IMR-90 (cell line): ENCODE results near the gene RYK. TPM values are rescaled to one million over a fixed set of nuclear protein-coding genes. Genes with fewer than 3 reads are reported as not detected.
"Not testable (repeated sequence)": the region's sequence is repeated elsewhere in the genome, so short reads cannot be mapped to it uniquely, and the experiment has no call there.

Source experiments
- ATAC-seq: fragments of 200-7000 bp; cut with Tn5 transposase; 2 replicates; pipeline ENCODE4 v1.9.1; 2020; ENCODE audit warnings: low read depth, mild to moderate bottlenecking, moderate library complexity
- BruUV-seq: library from RNA; stranded (reverse); fragments of 400-500 nt; replicated peaks from 2 replicates; lab custom pipeline; 2021; lab: Mats Ljungman, UMichigan
- CTCF ChIA-PET: fragments of 300-600 bp; formaldehyde crosslinking; extraction: SDS; loops from one replicate; lab custom pipeline; 2021; ENCODE audit warnings: antibody characterized with exemption; lab: Yijun Ruan, JAX
- POLR2A ChIA-PET: fragments of 300-600 bp; sonication (Branson Sonifier 250); formaldehyde crosslinking; loops from one replicate; lab custom pipeline; 2022; ENCODE audit warnings: antibody characterized with exemption; ENCODE audit not compliant: unreplicated experiment; lab: Charles Lee
- DNase-seq: peaks from one replicate; pipeline ENCODE4 v3.0.0; 2013
- H2AFZ ChIP-seq: replicated peaks from 2 replicates; pipeline ENCODE3; 2013; ENCODE audit warnings: low read length, mild to moderate bottlenecking; ENCODE audit not compliant: poor library complexity
- H2AK5ac ChIP-seq: 2 replicates; pipeline ENCODE4 v1.6.1; 2013; ENCODE audit warnings: low read depth, low read length, inconsistent platforms
- H2AK9ac ChIP-seq: replicated peaks from 2 replicates; pipeline ENCODE3; 2013; ENCODE audit warnings: mild to moderate bottlenecking, low read depth, low read length, moderate library complexity; ENCODE audit not compliant: poor library complexity
- H2BK120ac ChIP-seq: 2 replicates; pipeline ENCODE4 v1.6.1; 2013; ENCODE audit warnings: low read depth, low read length, inconsistent platforms
- H2BK15ac ChIP-seq: 3 replicates; pipeline ENCODE4 v1.6.1; 2013; ENCODE audit warnings: low read depth, low read length, inconsistent platforms
- H2BK20ac ChIP-seq: 2 replicates; pipeline ENCODE4 v1.6.1; 2013; ENCODE audit warnings: low read depth, mild to moderate bottlenecking, inconsistent platforms, low read length, moderate library complexity
- H2BK5ac ChIP-seq: 2 replicates; pipeline ENCODE4 v1.6.1; 2013; ENCODE audit warnings: mild to moderate bottlenecking, low read depth, low read length, inconsistent platforms; ENCODE audit not compliant: poor library complexity, severe bottlenecking
- H3K14ac ChIP-seq: replicated peaks from 2 replicates; pipeline ENCODE4 v1.6.1; 2013; ENCODE audit warnings: low read depth, low read length, inconsistent platforms
- H3K18ac ChIP-seq: 2 replicates; pipeline ENCODE4 v1.6.1; 2013; ENCODE audit warnings: low read depth, low read length, control low read depth
- H3K23ac ChIP-seq: 2 replicates; pipeline ENCODE4 v1.6.1; 2013; ENCODE audit warnings: low read depth, low read length, inconsistent platforms
- H3K27ac ChIP-seq: 2 replicates; pipeline ENCODE4 v1.5.1; 2013; ENCODE audit warnings: mild to moderate bottlenecking, control low read depth, low read length; ENCODE audit not compliant: insufficient read depth
- H3K27me3 ChIP-seq: 2 replicates; pipeline ENCODE4 v1.6.1; 2013; ENCODE audit warnings: low read length; ENCODE audit not compliant: control insufficient read depth, insufficient read depth
- H3K36me3 ChIP-seq: 2 replicates; pipeline ENCODE4 v1.6.1; 2013; ENCODE audit warnings: low read length, mixed read lengths; ENCODE audit not compliant: control insufficient read depth, insufficient read depth
- H3K4ac ChIP-seq: 2 replicates; pipeline ENCODE4 v1.6.1; 2013; ENCODE audit warnings: low read depth, low read length, inconsistent platforms
- H3K4me1 ChIP-seq: 2 replicates; pipeline ENCODE4 v1.6.1; 2013; ENCODE audit warnings: low read length, mixed read lengths; ENCODE audit not compliant: control insufficient read depth, insufficient read depth
- H3K4me2 ChIP-seq: 2 replicates; pipeline ENCODE4 v1.6.1; 2013; ENCODE audit warnings: low read depth, mild to moderate bottlenecking, control low read depth, low read length, moderate library complexity
- H3K4me3 ChIP-seq: 2 replicates; pipeline ENCODE4 v1.5.1; 2013; ENCODE audit warnings: low read depth, mild to moderate bottlenecking, control low read depth, low read length, moderate library complexity; ENCODE audit not compliant: insufficient read depth
- H3K56ac ChIP-seq: 2 replicates; pipeline ENCODE4 v1.6.1; 2013; ENCODE audit warnings: low read length, inconsistent platforms; ENCODE audit not compliant: insufficient read depth; ENCODE audit errors: extremely low read depth
- H3K79me1 ChIP-seq, 2 experiments: 2 replicates each; pipeline ENCODE4 v1.6.1; 2013; ENCODE audit warnings: low read length in 2 of 2, inconsistent platforms in 1 of 2, low read depth in 1 of 2
- H3K9ac ChIP-seq: 2 replicates; pipeline ENCODE4 v1.6.1; 2013; ENCODE audit warnings: low read depth, low read length, control low read depth
- H3K9me1 ChIP-seq: 2 replicates; pipeline ENCODE4 v1.6.1; 2013; ENCODE audit warnings: low read length, inconsistent platforms; ENCODE audit not compliant: insufficient read depth
- H3K9me3 ChIP-seq: 2 replicates; pipeline ENCODE4 v1.6.1; 2013; ENCODE audit warnings: low read length; ENCODE audit not compliant: control insufficient read depth, insufficient read depth
- H4K20me1 ChIP-seq: 2 replicates; pipeline ENCODE4 v1.6.1; 2013; ENCODE audit warnings: low read length, inconsistent platforms; ENCODE audit not compliant: insufficient read depth
- H4K5ac ChIP-seq: 2 replicates; pipeline ENCODE4 v1.6.1; 2013; ENCODE audit warnings: mild to moderate bottlenecking, low read depth, low read length, control low read depth
- H4K8ac ChIP-seq, 2 experiments: 2 replicates each; pipeline ENCODE4 v1.6.1; 2013; ENCODE audit warnings: low read depth in 2 of 2, low read length in 2 of 2, control low read depth in 1 of 2, inconsistent platforms in 1 of 2
- H4K91ac ChIP-seq: 2 replicates; pipeline ENCODE4 v1.6.1; 2013; ENCODE audit warnings: low read depth, low read length, inconsistent platforms; ENCODE audit not compliant: insufficient read depth
- CEBPB ChIP-seq: IDR thresholded peaks from 2 replicates; pipeline ENCODE4 v1.6.1; 2012; ENCODE audit warnings: low read depth, low read length, improper control_type of control experiment
- FOS ChIP-seq: fragments of 150-350 bp; IDR thresholded peaks from 2 replicates; pipeline ENCODE4 v1.6.1; 2016; ENCODE audit warnings: low read depth, low read length
- WGBS, 2 experiments: methylation state at CpG; one replicate each; pipeline versions ENCODE4 v1.1.5 to v1.1.7; 2013; ENCODE audit warnings: missing lambda C conversion rate in 2 of 2; ENCODE audit not compliant: insufficient read length in 1 of 2; ENCODE audit errors: extremely low coverage in 2 of 2; 5-methylcytosine and 5-hydroxymethylcytosine counted together
- dilution Hi-C: fragments of 300-500 bp; cut with HindIII; formaldehyde crosslinking; loops from one replicate; pipeline ENCODE4 v1.14.3; 2018; ENCODE audit warnings: low sequenced_read_pairs; ENCODE audit not compliant: unreplicated experiment
- in situ Hi-C: fragments of 300-500 bp; cut with MboI; formaldehyde crosslinking; loops from 3 replicates; pipeline ENCODE4 v1.14.3; 2019; ENCODE audit warnings: low sequenced_read_pairs, inconsistent platforms, mixed read lengths
- intact Hi-C: fragments of 100-400 bp; cut with micrococcal nuclease; formaldehyde crosslinking; loops from 2 replicates; pipeline ENCODE4 v1.10.0; 2022
- polyA plus RNA-seq, 3 experiments: library from polyadenylated mRNA; depleted of rRNA; stranded (reverse); fragments of >200 nt; gene quantifications; 2 replicates each; pipeline ENCODE4 v1.2.3, GENCODE V29; 2012; ENCODE audit warnings: low replicate concordance in 1 of 3
- total RNA-seq: library from RNA; depleted of rRNA; stranded (reverse); fragments of >200 nt; gene quantifications from 2 replicates; pipeline ENCODE4 v1.2.3, GENCODE V29; 2012

Gene RYK
- total and polyA plus RNA-seq, 2 of the 4 experiments (the other 2 are of a cell fraction), result 42.4 to 106 TPM

GRCh38 chr3:134276086-134276485 lies 25.4 kb upstream of the RYK start:
- no peak overlapping the region for H2BK120ac ChIP-seq
- no peak for TF ChIP-seq FOS
- no peak for TF ChIP-seq CEBPB
- no peaks in the 10 kb centered on the region for H3K9me3 ChIP-seq
- no peak overlapping the region for H3K4ac ChIP-seq
- in situ Hi-C loops, result no loop called here
- H3K27me3 ChIP-seq, result peaks cover 6% of the 10 kb centered on the region; the same call in 1 of the 2 replicates
- no peak overlapping the region for H2BK15ac ChIP-seq
- H3K9ac ChIP-seq, result no peak overlapping the region
- ChIA-PET POLR2A (no interaction called here), CTCF (no interaction called here)
- no peak overlapping the region for H3K23ac ChIP-seq
- DNase-seq (no peak), ATAC-seq (no peak)
- H2AFZ ChIP-seq, result no peak overlapping the region
- intact Hi-C loops, result no loop called here
- H3K18ac ChIP-seq, result no peak overlapping the region
- H2AK5ac ChIP-seq, result no peak overlapping the region
- H3K4me2 ChIP-seq, result no peak overlapping the region
- peaks cover 6% of the 10 kb centered on the region for H3K4me1 ChIP-seq
- no TSS peak for BruUV-seq
- H2AK9ac ChIP-seq, result no peak overlapping the region
- no peak overlapping the region for H2BK5ac ChIP-seq
- no peak overlapping the region for H3K4me3 ChIP-seq
- H3K36me3 ChIP-seq, result no peaks in the 10 kb centered on the region
- H3K56ac ChIP-seq, result no peak overlapping the region
- 29% methylated on average over 1 of the region's 3 CpGs; no CpG with 5 or more reads in 1 of the 2 experiments for WGBS, 2 experiments
- no peak overlapping the region for H4K5ac ChIP-seq
- no peak overlapping the region for H2BK20ac ChIP-seq
- H3K14ac ChIP-seq, result no peak overlapping the region
- dilution Hi-C loops, result no loop called here
- H3K27ac ChIP-seq, result no peak overlapping the region
- H4K20me1 ChIP-seq, result no peaks in the 10 kb centered on the region
- H4K8ac ChIP-seq, result no peak overlapping the region
- peaks cover 5% of the 10 kb centered on the region; the same call in 1 of the 2 replicates for H3K9me1 ChIP-seq
- H4K91ac ChIP-seq, result no peak overlapping the region
- no peaks in the 10 kb centered on the region for H3K79me1 ChIP-seq

GRCh38 chr3:134275110-134275509 lies 24.5 kb upstream of the RYK start:
- H3K14ac ChIP-seq, H3K4me3 ChIP-seq, H2AK5ac ChIP-seq, H3K4me2 ChIP-seq, H3K18ac ChIP-seq, intact Hi-C loops, H3K23ac ChIP-seq, H2AK9ac ChIP-seq, H3K27me3 ChIP-seq, H3K4me1 ChIP-seq, H2BK15ac ChIP-seq, H4K8ac ChIP-seq, H2BK5ac ChIP-seq, dilution Hi-C loops, H3K9me1 ChIP-seq, CTCF ChIA-PET, in situ Hi-C loops, POLR2A ChIA-PET, H3K9me3 ChIP-seq, H3K56ac ChIP-seq, H3K9ac ChIP-seq, H2BK20ac ChIP-seq, H3K4ac ChIP-seq, H3K27ac ChIP-seq, H4K20me1 ChIP-seq, H3K36me3 ChIP-seq, H2AFZ ChIP-seq, BruUV-seq, H3K79me1 ChIP-seq, H2BK120ac ChIP-seq, DNase-seq, ATAC-seq, H4K91ac ChIP-seq, H4K5ac ChIP-seq: not testable (repeated sequence)
